ENCODE measurements around the gene HIPK2. TPM values are rescaled to one million over a fixed set of nuclear protein-coding genes. Genes with fewer than 3 reads are reported as not detected.

The HIPK2 gene
- total and polyA plus RNA-seq, 3 experiments from 2014 or later = 1.7 to 22.7 (median 21.2) TPM

DNA sequence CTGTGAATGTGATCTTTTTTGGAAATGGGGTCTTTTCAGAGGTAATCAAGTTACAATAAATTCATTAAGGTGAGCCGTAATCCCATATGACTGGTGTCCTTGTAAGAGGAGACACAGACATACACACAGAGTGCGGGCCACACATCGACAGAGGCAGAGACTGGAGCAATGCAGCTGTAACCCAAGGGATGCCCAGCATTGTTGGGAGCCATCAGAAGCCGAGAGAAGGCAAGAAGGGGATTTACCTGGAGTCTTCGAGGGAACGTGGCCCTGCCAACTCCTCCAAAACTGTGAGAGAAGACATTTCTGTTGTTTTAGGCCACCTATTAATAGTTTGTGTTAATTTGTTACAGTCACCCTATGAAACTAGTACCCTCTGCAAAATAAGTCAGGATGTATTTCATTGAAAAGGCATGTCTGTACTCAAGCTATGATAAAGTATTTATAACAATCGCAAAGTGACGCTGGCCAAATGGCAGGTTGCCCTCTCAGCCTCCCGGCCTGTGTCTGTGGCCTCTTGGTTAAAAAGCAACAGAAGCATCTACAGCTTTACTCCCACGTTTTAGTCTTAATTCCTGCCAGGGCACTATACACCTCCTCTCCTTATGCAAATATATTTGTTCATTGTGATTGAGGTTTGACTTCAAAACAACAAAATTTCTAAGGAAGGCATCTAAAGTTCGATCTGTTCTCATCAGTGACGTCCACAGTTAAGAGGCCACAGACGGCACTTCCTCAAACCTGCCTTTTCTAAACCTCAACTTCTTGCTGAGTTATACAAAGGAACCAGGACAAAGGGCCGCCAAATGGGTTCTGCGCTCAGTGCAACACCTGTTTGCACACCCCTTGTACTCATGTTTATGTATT, 46.8 kb downstream of the HIPK2 start:
- peaks cover 29 to 37% (median 35%) of the 10 kb centered on the region in 3 donors for H3K4me1 Mint-ChIP-seq
- H3K9me3 ChIP-seq (ENCODE audit: low read length) = no peaks in the 10 kb centered on the region
- POLR2A ChIA-PET = no interaction called here
- no peak overlapping the region for H3K27ac ChIP-seq (ENCODE audit: low read depth, low read length)
- H3K27me3 Mint-ChIP-seq = no peaks in the 10 kb centered on the region
- no peaks in the 10 kb centered on the region for H3K9me3 Mint-ChIP-seq
- no peak overlapping the region for H3K4me3 Mint-ChIP-seq
- CTCF ChIA-PET = no interaction called here
- DNase-seq = peak in 2 of 5 donors; percentile 7 to 64
- H3K36me3 Mint-ChIP-seq = peaks cover 0 to 6% (median 5%) of the 10 kb centered on the region in 3 donors
- H3K27me3 ChIP-seq (ENCODE audit: insufficient read depth, low read length, poor library complexity, severe bottlenecking) = no peaks in the 10 kb centered on the region
- H3K4me3 ChIP-seq (ENCODE audit: low read length) = no peak overlapping the region
- peaks cover 23% of the 10 kb centered on the region for H3K4me1 ChIP-seq (ENCODE audit: insufficient read depth, low read length)
- H3K27ac Mint-ChIP-seq = peak overlapping the region in 3 of 8 donors; percentile 1 to 47 (median 16)
- H3K36me3 ChIP-seq (ENCODE audit: insufficient read depth, low read length) = no peaks in the 10 kb centered on the region

GRCh38 chr7:139728203-139728602, 49.6 kb downstream of the HIPK2 start:
- Histone ChIP-seq H3K4me1 (ENCODE audit: insufficient read depth, low read length) (peaks cover 33% of the 10 kb centered on the region), H3K4me3 (ENCODE audit: low read length) (no peak overlapping the region), H3K36me3 (ENCODE audit: insufficient read depth, low read length) (no peaks in the 10 kb centered on the region), H3K9me3 (ENCODE audit: low read length) (no peaks in the 10 kb centered on the region), H3K27ac (ENCODE audit: low read depth, low read length) (no peak overlapping the region), H3K27me3 (ENCODE audit: insufficient read depth, low read length, poor library complexity, severe bottlenecking) (no peaks in the 10 kb centered on the region)
- H3K4me1 Mint-ChIP-seq = peaks cover 27 to 41% (median 36%) of the 10 kb centered on the region in 3 donors
- CTCF ChIA-PET = no interaction called here
- peaks cover 0 to 6% (median 2%) of the 10 kb centered on the region in 3 donors for H3K36me3 Mint-ChIP-seq
- DNase-seq = no peak
- no peaks in the 10 kb centered on the region for H3K27me3 Mint-ChIP-seq
- H3K4me3 Mint-ChIP-seq = no peak overlapping the region
- peak overlapping the region in 1 of 8 donors; percentile 87 for H3K27ac Mint-ChIP-seq
- POLR2A ChIA-PET = no interaction called here
- no peaks in the 10 kb centered on the region for H3K9me3 Mint-ChIP-seq

DNA sequence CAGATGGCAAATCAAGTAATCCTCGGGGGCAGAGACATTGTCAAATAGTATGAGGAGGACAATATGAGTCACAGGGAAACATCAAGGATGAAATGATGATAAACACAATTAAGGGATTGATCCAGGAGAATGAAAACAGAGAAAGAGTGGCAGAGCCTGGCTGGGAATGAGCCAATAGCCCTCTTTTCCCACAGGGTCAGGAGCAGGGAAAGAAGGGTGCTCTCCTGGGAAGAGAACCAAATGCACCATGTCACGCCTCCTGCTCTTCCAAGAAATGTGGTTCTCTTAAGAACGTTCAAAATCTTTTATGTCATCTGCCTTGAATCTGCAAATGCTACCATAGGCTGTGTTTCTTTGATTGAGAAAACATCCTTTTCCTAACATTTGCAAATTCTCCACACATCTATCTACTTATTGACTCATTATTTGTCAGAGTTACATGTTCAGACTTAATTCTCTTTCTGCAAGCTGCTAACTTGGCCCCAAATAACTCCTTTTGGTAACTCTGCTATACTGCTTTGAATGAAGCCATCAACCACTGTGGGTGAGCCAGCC, 50.6 kb downstream of the HIPK2 start:
- peak overlapping the region in 1 of 7 donors; percentile 12 for H3K4me3 Mint-ChIP-seq
- no peaks in the 10 kb centered on the region for H3K27me3 Mint-ChIP-seq
- peaks cover 27 to 38% (median 28%) of the 10 kb centered on the region in 3 donors for H3K4me1 Mint-ChIP-seq
- ChIA-PET CTCF (no interaction called here), POLR2A (no interaction called here)
- Histone ChIP-seq H3K36me3 (ENCODE audit: insufficient read depth, low read length) (no peaks in the 10 kb centered on the region), H3K27me3 (ENCODE audit: insufficient read depth, low read length, poor library complexity, severe bottlenecking) (no peaks in the 10 kb centered on the region), H3K27ac (ENCODE audit: low read depth, low read length) (no peak overlapping the region), H3K4me3 (ENCODE audit: low read length) (no peak overlapping the region), H3K9me3 (ENCODE audit: low read length) (no peaks in the 10 kb centered on the region), H3K4me1 (ENCODE audit: insufficient read depth, low read length) (peaks cover 30% of the 10 kb centered on the region)
- H3K9me3 Mint-ChIP-seq = no peaks in the 10 kb centered on the region
- H3K27ac Mint-ChIP-seq = peak overlapping the region in 1 of 8 donors; percentile 31
- DNase-seq = no peak
- H3K36me3 Mint-ChIP-seq = peaks cover 0 to 6% (median 2%) of the 10 kb centered on the region in 3 donors

GRCh38 chr7:139726485-139726869, 51.3 kb downstream of the HIPK2 start:
- Histone ChIP-seq H3K36me3 (ENCODE audit: insufficient read depth, low read length) (no peaks in the 10 kb centered on the region), H3K4me1 (ENCODE audit: insufficient read depth, low read length) (peaks cover 23% of the 10 kb centered on the region), H3K27ac (ENCODE audit: low read depth, low read length) (no peak overlapping the region), H3K9me3 (ENCODE audit: low read length) (no peaks in the 10 kb centered on the region), H3K4me3 (ENCODE audit: low read length) (no peak overlapping the region), H3K27me3 (ENCODE audit: insufficient read depth, low read length, poor library complexity, severe bottlenecking) (no peaks in the 10 kb centered on the region)
- POLR2A ChIA-PET = no interaction called here
- DNase-seq = no peak
- CTCF ChIA-PET = no interaction called here
- H3K36me3 Mint-ChIP-seq = peaks cover 0 to 6% (median 2%) of the 10 kb centered on the region in 3 donors
- no peak overlapping the region for H3K4me3 Mint-ChIP-seq
- H3K27ac Mint-ChIP-seq = peak overlapping the region in 1 of 8 donors; percentile 54
- peaks cover 22 to 31% (median 24%) of the 10 kb centered on the region in 3 donors for H3K4me1 Mint-ChIP-seq
- no peaks in the 10 kb centered on the region for H3K9me3 Mint-ChIP-seq
- no peaks in the 10 kb centered on the region for H3K27me3 Mint-ChIP-seq

GRCh38 chr7:139725858-139726484, 51.8 kb downstream of the HIPK2 start:
- peaks cover 21% of the 10 kb centered on the region for H3K4me1 ChIP-seq (ENCODE audit: insufficient read depth, low read length)
- ChIA-PET POLR2A (no interaction called here), CTCF (no interaction called here)
- H3K4me1 Mint-ChIP-seq = peaks cover 17 to 26% (median 20%) of the 10 kb centered on the region in 3 donors
- H3K27me3 ChIP-seq (ENCODE audit: insufficient read depth, low read length, poor library complexity, severe bottlenecking) = no peaks in the 10 kb centered on the region
- no peaks in the 10 kb centered on the region for H3K27me3 Mint-ChIP-seq
- H3K36me3 Mint-ChIP-seq = peaks cover 0 to 6% (median 2%) of the 10 kb centered on the region in 3 donors
- DNase-seq = no peak
- peak overlapping the region in 2 of 8 donors; percentile 80 for H3K27ac Mint-ChIP-seq
- H3K27ac ChIP-seq (ENCODE audit: low read depth, low read length) = no peak overlapping the region
- H3K4me3 Mint-ChIP-seq = no peak overlapping the region
- no peak overlapping the region for H3K4me3 ChIP-seq (ENCODE audit: low read length)
- H3K36me3 ChIP-seq (ENCODE audit: insufficient read depth, low read length) = no peaks in the 10 kb centered on the region
- H3K9me3 ChIP-seq (ENCODE audit: low read length) = no peaks in the 10 kb centered on the region
- H3K9me3 Mint-ChIP-seq = no peaks in the 10 kb centered on the region

DNA sequence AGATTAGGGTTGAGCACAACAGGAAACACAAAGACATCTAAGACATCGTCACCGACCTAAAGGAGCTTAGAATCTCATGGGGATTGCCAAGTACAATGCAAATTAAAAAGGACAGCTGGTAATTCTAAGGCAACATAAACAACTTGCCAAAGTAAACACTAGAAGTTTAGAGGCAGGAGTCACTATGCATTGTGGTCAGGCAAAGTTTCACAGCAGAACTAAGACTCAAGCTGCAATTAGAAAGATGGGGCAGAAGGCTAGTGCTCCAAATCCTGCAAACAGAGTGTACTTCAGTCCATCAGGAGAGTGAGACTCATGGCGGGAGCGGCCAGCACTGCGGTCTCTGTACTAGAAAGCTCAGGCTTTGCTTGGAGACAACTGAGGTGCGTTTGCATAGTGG, 52.7 kb downstream of the HIPK2 start:
- CTCF ChIA-PET = no interaction called here

DNA sequence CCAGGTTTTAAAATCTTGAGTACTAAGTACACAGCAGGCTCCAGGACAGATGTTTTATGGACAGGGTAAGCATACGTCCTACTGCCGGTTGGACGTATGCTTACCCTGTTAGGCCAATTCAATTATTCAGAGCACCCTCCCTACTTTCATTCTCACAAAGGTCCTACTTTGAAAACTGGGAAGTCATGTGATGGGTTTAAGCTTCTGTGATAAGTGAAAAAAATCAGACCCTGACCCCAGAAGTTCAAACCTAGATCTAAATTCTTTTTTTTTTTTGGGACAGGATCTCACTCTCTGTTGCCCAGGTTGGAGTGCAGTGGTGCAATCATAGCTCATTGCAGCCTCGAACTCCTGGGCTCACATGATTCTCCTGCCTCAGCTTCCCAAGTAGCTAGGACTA, 55.2 kb downstream of the HIPK2 start:
- POLR2A ChIA-PET = no interaction called here
- Mint-ChIP-seq H3K4me1 (peaks cover 17 to 26% (median 20%) of the 10 kb centered on the region in 3 donors), H3K9me3 (no peaks in the 10 kb centered on the region), H3K27me3 (no peaks in the 10 kb centered on the region), H3K27ac (no peak overlapping the region), H3K36me3 (peaks cover 0 to 2% (median 2%) of the 10 kb centered on the region in 3 donors), H3K4me3 (no peak overlapping the region)
- Histone ChIP-seq H3K27me3 (ENCODE audit: insufficient read depth, low read length, poor library complexity, severe bottlenecking) (no peaks in the 10 kb centered on the region), H3K4me1 (ENCODE audit: insufficient read depth, low read length) (peaks cover 29% of the 10 kb centered on the region), H3K9me3 (ENCODE audit: low read length) (no peaks in the 10 kb centered on the region), H3K36me3 (ENCODE audit: insufficient read depth, low read length) (no peaks in the 10 kb centered on the region), H3K4me3 (ENCODE audit: low read length) (no peak overlapping the region), H3K27ac (ENCODE audit: low read depth, low read length) (no peak overlapping the region)
- CTCF ChIA-PET = no interaction called here
- DNase-seq = no peak

More for the DNA sequence above, 52.7 kb downstream of the HIPK2 start:
- no peaks in the 10 kb centered on the region for H3K27me3 ChIP-seq (ENCODE audit: insufficient read depth, low read length, poor library complexity, severe bottlenecking)
- no peak overlapping the region for H3K27ac ChIP-seq (ENCODE audit: low read depth, low read length)
- peaks cover 0 to 6% (median 2%) of the 10 kb centered on the region in 3 donors for H3K36me3 Mint-ChIP-seq
- POLR2A ChIA-PET = no interaction called here
- H3K4me1 ChIP-seq (ENCODE audit: insufficient read depth, low read length) = peaks cover 29% of the 10 kb centered on the region
- no peak overlapping the region for H3K4me3 ChIP-seq (ENCODE audit: low read length)
- H3K36me3 ChIP-seq (ENCODE audit: insufficient read depth, low read length) = no peaks in the 10 kb centered on the region
- no peaks in the 10 kb centered on the region for H3K9me3 Mint-ChIP-seq
- H3K4me3 Mint-ChIP-seq = no peak overlapping the region
- DNase-seq = no peak
- no peaks in the 10 kb centered on the region for H3K27me3 Mint-ChIP-seq
- no peaks in the 10 kb centered on the region for H3K9me3 ChIP-seq (ENCODE audit: low read length)
- no peak overlapping the region for H3K27ac Mint-ChIP-seq
- H3K4me1 Mint-ChIP-seq = peaks cover 17 to 26% (median 20%) of the 10 kb centered on the region in 3 donors

GRCh38 chr7:139721821-139722220, 56.0 kb downstream of the HIPK2 start:
- ChIA-PET POLR2A (no interaction called here), CTCF (no interaction called here)
- Histone ChIP-seq H3K4me3 (ENCODE audit: low read length) (no peak overlapping the region), H3K4me1 (ENCODE audit: insufficient read depth, low read length) (peaks cover 26% of the 10 kb centered on the region), H3K27ac (ENCODE audit: low read depth, low read length) (no peak overlapping the region), H3K36me3 (ENCODE audit: insufficient read depth, low read length) (no peaks in the 10 kb centered on the region), H3K9me3 (ENCODE audit: low read length) (no peaks in the 10 kb centered on the region), H3K27me3 (ENCODE audit: insufficient read depth, low read length, poor library complexity, severe bottlenecking) (no peaks in the 10 kb centered on the region)
- no peaks in the 10 kb centered on the region for H3K9me3 Mint-ChIP-seq
- H3K27ac Mint-ChIP-seq = no peak overlapping the region
- H3K4me3 Mint-ChIP-seq = peak overlapping the region in 1 of 7 donors; percentile 1
- H3K4me1 Mint-ChIP-seq = peaks cover 9 to 18% (median 16%) of the 10 kb centered on the region in 3 donors
- H3K27me3 Mint-ChIP-seq = no peaks in the 10 kb centered on the region
- peaks cover 0 to 7% (median 6%) of the 10 kb centered on the region in 3 donors for H3K36me3 Mint-ChIP-seq
- DNase-seq = no peak
